Right lobe of liver (tissue), 6 donors: ENCODE results near the gene GTF3C1. TPM values are rescaled to one million over a fixed set of nuclear protein-coding genes. Genes with fewer than 3 reads are reported as not detected.

ENCODE experiments used
- ATAC-seq, 4 donors: fragments of 200-7000 bp; cut with Tn5 transposase; one replicate each; pipeline ENCODE4 v1.9.1; 2020; ENCODE audit warnings: mild to moderate bottlenecking in 4 of 4, moderate library complexity in 4 of 4
- DNase-seq, 3 donors: peaks; one replicate each; pipeline ENCODE4 v3.0.0-alpha.2; 2020
- H3K27ac ChIP-seq, 3 donors: fragments of 200-600 bp; one replicate each; pipeline ENCODE4 v1.8.0; 2022
- H3K27me3 ChIP-seq, 2 donors: fragments of 200-600 bp; one replicate each; pipeline ENCODE4 v1.8.0; 2022
- H3K36me3 ChIP-seq, 4 donors: fragments of 200-600 bp; sonication (generic) in 1 of 4; one replicate each; pipeline versions ENCODE4 v1.5.1 to v1.8.0; 2017 to 2022; ENCODE audit warnings: control low read depth in 1 of 4
- H3K4me1 ChIP-seq, 4 donors: fragments of 200-600 bp; sonication (generic) in 1 of 4; one replicate each; pipeline versions ENCODE4 v1.5.1 to v1.8.0; 2017 to 2022; ENCODE audit warnings: control low read depth in 1 of 4
- H3K4me3 ChIP-seq, 3 donors: fragments of 200-600 bp; one replicate each; pipeline ENCODE4 v1.8.0; 2022
- H3K9me3 ChIP-seq, 4 donors: fragments of 200-600 bp; sonication (generic) in 1 of 4; one replicate each; pipeline versions ENCODE4 v1.5.1 to v1.8.0; 2017 to 2022; ENCODE audit warnings: control low read depth in 1 of 4
- POLR2A ChIP-seq: fragments of 450-650 bp; IDR thresholded peaks from one replicate; pipeline ENCODE4 v1.6.1; 2017; ENCODE audit warnings: antibody characterized with exemption, mild to moderate bottlenecking
- WGBS: methylation state at CpG from one replicate; pipeline ENCODE4 v1.1.6; 2018; ENCODE audit warnings: low coverage, low lambda C conversion rate; ENCODE audit not compliant: insufficient coverage; ENCODE audit errors: missing lambda C conversion rate; 5-methylcytosine and 5-hydroxymethylcytosine counted together
- intact Hi-C, 2 donors: fragments of 100-400 bp; cut with DNase I; formaldehyde crosslinking; loops; one replicate each; pipeline versions ENCODE4 v1.11.2 to v1.14.1; 2022
- total RNA-seq, 6 experiments: library from RNA; depleted of rRNA in 2 of 6; stranded (reverse); fragments of >200 nt in 2 of 6; fragmentation: NEBNext Ultra II Directional in 3 of 6; extraction: Animal tissue kit (Norgen Biotek cat#: 25700) in 3 of 6; gene quantifications; one replicate each; pipeline versions ENCODE4 v1.1.0 to v1.2.4, GENCODE V29; 2016 to 2023
- TF ChIP-seq, protein P1 (sequence below), 4 donors: fragments of 200-600 bp in 3 of 4; fragments of 450-650 bp in 1 of 4; IDR thresholded peaks; one replicate each; pipeline versions ENCODE4 v1.5.1 to v1.8.0; 2016 to 2022; ENCODE audit warnings: antibody characterized with exemption in 4 of 4, mild to moderate bottlenecking in 2 of 4
- donor health status: DM: no; HTN: yes; CAD: no.
- donor health status: DM: no; HTN: no; CAD: no.
- donor health status: DM: no; HTN: no; CAD: no.
- donor health status: DM: no; HTN: yes; CAD: no.
- donor health status: DM: no; HTN: yes; CAD: no.

GTF3C1 gene
- total RNA-seq, 6 experiments from 2014 or later, result 25.3 to 53.3 (median 26.9) TPM

DNA sequence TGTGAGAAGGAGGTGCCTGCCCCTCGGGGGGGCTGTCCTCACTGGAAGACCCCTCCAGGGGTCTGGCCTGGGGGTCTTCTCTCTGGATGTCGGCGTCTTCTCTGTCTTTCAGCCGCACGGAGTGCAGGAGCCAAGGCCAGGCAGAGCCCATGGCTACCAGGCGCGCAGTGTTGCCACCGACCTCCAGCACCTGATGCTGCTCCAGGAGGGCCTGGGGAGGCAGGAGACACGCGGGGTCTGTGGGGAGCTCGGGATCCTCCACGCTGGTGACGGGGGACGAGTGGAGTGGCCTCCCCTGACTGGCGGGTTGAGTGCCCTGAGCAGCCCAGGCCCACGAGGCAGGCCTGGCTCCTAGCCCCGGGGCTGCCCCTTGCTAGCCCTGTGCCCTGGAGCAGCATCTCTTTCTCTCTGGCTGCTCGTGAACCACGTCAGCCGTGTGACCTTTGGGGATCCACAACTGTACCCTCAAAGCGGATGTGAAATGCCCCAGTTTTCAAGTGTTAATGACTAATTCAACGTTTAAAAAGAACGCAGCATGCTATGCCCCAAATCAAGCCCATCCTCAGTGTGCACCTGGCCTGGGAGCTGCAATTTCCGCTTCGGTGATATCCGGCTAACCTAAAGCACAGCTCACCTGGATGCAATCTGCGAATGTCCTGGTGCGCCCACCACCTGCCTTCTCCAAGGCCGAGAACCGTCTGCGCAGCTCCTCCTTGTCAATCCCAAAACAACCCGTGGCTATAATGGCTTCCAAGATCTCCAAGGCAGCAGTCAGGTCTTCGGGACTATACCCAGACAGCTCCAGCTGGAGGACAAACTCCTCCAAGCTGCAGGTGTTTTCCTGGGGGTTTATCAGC is 84.9 kb downstream of the GTF3C1 start:
- TF ChIP-seq, protein P1, sequence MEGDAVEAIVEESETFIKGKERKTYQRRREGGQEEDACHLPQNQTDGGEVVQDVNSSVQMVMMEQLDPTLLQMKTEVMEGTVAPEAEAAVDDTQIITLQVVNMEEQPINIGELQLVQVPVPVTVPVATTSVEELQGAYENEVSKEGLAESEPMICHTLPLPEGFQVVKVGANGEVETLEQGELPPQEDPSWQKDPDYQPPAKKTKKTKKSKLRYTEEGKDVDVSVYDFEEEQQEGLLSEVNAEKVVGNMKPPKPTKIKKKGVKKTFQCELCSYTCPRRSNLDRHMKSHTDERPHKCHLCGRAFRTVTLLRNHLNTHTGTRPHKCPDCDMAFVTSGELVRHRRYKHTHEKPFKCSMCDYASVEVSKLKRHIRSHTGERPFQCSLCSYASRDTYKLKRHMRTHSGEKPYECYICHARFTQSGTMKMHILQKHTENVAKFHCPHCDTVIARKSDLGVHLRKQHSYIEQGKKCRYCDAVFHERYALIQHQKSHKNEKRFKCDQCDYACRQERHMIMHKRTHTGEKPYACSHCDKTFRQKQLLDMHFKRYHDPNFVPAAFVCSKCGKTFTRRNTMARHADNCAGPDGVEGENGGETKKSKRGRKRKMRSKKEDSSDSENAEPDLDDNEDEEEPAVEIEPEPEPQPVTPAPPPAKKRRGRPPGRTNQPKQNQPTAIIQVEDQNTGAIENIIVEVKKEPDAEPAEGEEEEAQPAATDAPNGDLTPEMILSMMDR (IDR thresholded peaks at IDR 0.05), result no peak
- TF ChIP-seq POLR2A, result no peak
- H3K27me3 ChIP-seq, result no peaks in the 10 kb centered on the region
- no peak overlapping the region for H3K27ac ChIP-seq
- H3K9me3 ChIP-seq, result no peaks in the 10 kb centered on the region
- 95% methylated on average over 10 of the region's 33 CpGs for WGBS
- intact Hi-C loops, result loop anchor here in 1 of 2 donors (10.0 kb wide), 1 partner anchor 300 kb away; no protein-coding TSS in a partner anchor
- H3K4me3 ChIP-seq, result no peak overlapping the region
- ATAC-seq (no peak), DNase-seq (no peak)
- no peaks in the 10 kb centered on the region for H3K4me1 ChIP-seq
- H3K36me3 ChIP-seq, result peaks cover 0 to 90% (median 18%) of the 10 kb centered on the region in 4 donors

DNA sequence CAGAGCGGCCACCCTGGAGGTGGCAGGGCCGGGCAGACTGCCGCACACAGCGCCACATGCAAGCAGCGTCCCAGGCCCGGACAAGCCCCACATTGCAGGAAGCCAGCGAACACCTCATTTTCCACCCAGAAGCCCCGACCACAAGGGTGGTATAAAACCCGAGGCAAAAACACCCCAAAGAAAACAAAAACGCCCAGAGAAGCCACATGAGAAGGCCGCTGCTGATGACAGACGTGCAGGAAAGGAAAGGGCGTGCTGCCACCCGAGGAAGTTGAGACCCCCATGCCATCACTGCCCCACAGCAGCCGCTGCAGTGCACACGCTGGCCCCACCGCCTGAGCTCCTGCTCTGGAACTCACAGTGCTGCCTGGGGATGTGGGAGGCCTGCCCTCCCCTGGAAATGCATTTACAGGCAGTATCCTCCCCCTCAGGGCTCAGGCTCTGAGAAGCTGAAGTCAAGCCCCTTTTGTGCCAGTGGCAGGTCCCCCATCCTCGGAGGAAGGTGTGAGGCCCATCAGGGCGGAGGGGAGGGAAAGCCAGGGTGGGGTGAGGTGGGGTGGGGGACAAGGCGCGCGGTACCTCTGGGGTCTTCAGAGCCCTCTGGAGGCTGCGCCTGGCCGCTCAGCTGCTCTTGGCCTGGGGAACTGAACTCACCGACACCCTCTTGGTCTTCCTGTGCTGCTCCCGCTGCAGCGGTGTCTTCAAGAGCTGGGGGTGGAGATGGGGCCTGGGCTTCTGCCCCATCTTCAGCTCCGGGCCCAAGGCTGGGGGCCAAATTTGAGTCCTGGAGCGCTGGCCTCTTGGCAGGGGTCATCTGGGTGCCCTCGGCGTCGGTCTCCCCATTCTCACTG is 85.7 kb downstream of the GTF3C1 start:
- Histone ChIP-seq H3K36me3 (peaks cover 0 to 81% (median 14%) of the 10 kb centered on the region in 4 donors), H3K4me1 (no peaks in the 10 kb centered on the region), H3K9me3 (no peaks in the 10 kb centered on the region), H3K27ac (no peak overlapping the region), H3K4me3 (no peak overlapping the region), H3K27me3 (no peaks in the 10 kb centered on the region)
- intact Hi-C loops, result loop anchor here in 1 of 2 donors (10.0 kb wide), 1 partner anchor 299 kb away; no protein-coding TSS in a partner anchor
- WGBS, result 68% methylated on average over 9 of the region's 32 CpGs
- DNase-seq, result no peak
- ATAC-seq, result no peak
- TF ChIP-seq, protein P1 (IDR thresholded peaks at IDR 0.05), result no peak
- TF ChIP-seq POLR2A, result no peak

DNA sequence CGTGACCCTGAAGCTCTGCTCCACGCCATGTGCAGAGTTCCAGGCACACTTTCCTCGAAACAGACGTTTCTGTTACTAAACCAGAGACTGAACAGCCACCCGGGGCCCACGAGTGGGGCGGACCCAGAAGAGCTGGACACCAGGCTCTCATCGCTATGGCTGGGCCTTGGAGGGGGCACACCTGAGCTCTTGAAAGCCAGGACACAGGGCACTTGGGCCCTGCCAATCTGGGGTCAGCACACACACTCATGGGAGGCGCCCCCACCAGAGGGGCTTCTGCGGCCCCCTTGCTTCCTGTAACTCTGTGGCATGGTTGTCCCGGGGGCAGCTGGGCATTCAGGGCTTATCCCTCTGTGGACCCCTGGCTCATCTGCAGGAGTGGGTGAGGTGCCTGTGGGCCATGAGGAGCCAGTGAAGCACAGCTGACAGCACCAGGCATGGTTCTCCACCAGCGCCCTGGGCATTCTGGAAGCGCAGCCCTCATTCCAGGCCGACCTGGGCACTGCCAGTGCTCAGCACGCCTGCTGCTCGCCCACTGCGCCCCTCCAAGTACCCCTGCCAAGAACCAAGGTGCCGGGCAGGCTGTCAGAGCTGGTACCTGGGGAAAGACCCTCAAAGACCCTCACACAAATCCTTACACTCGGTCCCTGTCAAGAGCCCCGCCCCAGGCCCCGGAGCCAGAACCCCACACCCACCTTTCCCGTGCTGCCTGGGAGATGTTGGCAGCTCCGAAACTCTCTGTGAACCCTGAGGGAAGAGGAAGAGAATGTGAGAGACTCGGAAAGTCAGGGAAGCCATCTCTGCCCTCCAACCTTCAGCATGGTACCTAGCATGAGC is 86.6 kb downstream of the GTF3C1 start:
- TF ChIP-seq, protein P1 (IDR thresholded peaks at IDR 0.05), result no peak
- TF ChIP-seq POLR2A, result no peak
- Histone ChIP-seq H3K4me1 (no peaks in the 10 kb centered on the region), H3K36me3 (peaks cover 0 to 73% (median 12%) of the 10 kb centered on the region in 4 donors)

More for the DNA sequence above, 86.6 kb downstream of the GTF3C1 start:
- Histone ChIP-seq H3K27ac (no peak overlapping the region), H3K27me3 (no peaks in the 10 kb centered on the region), H3K9me3 (no peaks in the 10 kb centered on the region), H3K4me3 (no peak overlapping the region)
- intact Hi-C loops, result loop anchor here in 1 of 2 donors (10.0 kb wide), 1 partner anchor 298 kb away; no protein-coding TSS in a partner anchor
- WGBS, result no CpG with 5 or more reads among the region's 24 CpGs
- no peak for DNase-seq
- ATAC-seq, result no peak
